HG03342 (cell line): ENCODE results near the gene JMJD8.

Source experiments
- ATAC-seq: cut with Tn5 transposase; IDR thresholded peaks from one replicate; pipeline ENCODE4 v1.9.1; 2021; ENCODE audit warnings: mild to moderate bottlenecking, moderate library complexity; ENCODE audit not compliant: unreplicated experiment

JMJD8 gene

DNA sequence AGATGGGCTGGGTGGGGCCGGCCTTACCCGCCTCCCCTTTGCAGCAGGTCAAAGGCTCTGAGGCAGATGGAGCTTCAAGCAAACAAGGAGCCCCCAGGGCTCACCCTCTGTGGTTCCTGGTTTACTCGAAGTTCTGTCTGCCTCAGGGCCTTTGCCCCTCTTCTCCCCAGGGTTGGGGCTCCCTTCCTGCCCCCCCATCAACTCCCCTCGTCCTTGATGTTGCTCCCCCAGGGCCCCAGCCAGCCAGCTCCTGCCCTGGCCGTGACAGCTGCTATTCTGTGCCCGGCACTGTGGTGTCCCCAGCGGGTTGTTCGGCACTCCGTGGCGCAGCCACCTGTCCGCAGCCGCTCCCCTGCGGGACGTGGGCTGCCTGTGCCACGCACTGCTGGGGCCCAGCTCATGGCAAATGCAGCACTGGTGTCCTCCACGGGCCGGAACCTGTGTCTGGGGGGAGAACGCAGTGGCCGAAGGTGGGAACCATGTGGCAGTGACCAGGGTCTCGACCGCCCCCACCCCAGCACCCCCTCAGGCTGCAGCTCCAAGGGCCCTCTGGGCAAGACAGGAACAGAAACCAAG lies 26.5 kb upstream of the JMJD8 start:
- ATAC-seq, result no peak

DNA sequence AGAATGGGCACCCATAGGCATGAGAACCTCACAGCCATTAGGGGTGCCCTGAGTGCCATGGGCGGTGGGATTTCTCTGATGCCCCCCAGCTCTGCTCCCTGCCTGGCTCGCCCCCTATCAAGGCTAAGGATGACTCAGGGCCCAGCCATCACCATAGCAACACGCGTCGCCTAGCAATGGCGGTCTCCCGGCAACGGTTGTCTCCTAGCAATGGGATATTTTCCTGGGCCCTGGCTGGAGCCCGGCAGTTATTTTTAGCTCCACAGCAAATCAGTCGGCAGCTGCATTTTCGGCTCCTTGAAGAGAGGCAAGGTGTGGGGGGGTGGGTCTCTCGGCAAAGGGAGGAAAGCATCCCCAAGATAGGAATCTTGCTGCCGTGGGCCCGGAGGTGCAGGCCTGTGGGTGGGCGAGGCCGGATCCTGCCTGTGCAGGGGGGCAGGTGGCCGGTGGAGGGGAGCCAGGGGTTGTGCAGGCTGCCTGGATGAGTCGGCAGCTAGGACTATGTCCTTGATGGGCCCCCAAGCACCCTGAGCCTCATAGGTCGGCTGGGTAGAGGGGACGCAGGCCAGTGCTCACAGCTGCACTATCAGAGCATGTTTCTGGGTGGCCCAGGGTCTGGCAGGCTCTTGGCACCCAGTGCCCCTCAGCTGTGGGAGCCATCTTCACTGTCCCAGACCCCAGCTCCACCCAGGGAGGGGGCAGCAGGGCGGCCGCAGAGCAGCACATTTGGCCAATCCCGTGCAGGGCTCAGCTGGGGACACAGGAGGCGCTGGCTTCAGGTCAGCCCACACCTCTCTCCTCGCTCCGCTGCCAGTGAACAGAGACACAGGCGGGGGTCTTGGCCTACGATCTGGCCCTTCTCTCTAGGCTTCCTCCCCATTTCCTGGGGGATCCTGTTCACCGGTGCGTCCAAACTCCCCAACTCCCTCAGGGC lies 25.7 kb upstream of the JMJD8 start:
- no peak for ATAC-seq

DNA sequence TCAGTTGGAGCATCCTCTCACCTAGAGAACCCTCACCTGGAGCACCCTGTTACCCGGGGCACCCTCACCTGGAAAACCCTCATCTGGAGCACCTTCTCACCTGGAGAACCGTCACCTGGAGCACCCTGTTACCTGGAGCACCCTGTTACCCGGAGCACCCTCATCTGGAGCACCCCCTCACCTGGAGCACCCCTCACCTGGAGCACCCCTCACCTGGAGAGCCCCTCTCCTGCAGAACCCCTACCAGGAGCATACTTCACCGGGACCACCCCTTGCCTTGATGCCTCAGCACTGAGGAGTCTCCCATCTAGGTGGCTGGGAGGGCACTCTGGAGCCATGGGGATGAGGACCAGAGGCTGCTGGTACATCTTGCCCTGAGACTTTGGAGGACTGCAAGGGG lies 24.8 kb upstream of the JMJD8 start:
- no peak for ATAC-seq

DNA sequence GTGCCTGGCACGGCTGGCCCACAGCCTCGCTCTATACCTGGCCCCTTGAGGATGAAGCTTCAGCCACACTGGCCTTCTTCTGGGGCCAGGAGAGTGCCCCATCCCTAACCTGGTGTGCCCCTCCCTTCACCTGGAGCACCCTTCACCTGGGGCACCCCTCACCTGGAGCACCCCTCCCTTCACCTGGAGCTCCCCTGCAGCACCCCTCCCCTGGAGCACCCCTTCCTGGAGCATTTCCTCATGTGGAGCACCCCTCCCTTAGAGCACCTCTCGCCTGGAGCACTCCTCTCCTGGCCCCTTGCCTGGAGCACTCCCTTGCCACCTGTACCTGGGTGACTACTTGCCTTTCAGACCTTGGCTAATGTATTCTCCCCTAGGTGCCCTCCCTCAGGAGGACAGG lies 23.9 kb upstream of the JMJD8 start:
- ATAC-seq, result no peak

DNA sequence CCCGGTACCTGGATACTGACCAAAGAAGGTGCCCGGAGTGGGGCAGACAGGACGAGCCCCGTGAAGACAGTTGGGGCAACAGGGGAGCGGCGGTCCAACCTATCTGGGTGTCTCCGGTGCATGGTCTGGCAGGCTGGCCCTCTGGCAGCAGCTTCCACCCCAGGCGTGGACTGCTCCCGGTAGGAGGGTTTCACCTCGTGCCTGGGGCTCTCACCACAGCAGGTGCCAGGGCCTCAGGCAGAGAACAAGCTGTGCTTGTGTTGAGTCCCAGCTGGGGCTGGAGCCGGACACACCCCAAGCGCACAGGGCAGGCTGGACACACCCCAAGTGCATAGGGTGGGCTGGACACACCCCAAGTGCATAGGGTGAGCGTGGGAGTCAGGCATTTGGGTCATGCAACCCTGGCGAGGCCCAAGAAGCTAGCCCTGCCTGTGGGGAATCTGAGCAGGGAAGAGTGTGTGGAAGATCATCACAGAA lies 23.0 kb upstream of the JMJD8 start:
- ATAC-seq, result no peak

DNA sequence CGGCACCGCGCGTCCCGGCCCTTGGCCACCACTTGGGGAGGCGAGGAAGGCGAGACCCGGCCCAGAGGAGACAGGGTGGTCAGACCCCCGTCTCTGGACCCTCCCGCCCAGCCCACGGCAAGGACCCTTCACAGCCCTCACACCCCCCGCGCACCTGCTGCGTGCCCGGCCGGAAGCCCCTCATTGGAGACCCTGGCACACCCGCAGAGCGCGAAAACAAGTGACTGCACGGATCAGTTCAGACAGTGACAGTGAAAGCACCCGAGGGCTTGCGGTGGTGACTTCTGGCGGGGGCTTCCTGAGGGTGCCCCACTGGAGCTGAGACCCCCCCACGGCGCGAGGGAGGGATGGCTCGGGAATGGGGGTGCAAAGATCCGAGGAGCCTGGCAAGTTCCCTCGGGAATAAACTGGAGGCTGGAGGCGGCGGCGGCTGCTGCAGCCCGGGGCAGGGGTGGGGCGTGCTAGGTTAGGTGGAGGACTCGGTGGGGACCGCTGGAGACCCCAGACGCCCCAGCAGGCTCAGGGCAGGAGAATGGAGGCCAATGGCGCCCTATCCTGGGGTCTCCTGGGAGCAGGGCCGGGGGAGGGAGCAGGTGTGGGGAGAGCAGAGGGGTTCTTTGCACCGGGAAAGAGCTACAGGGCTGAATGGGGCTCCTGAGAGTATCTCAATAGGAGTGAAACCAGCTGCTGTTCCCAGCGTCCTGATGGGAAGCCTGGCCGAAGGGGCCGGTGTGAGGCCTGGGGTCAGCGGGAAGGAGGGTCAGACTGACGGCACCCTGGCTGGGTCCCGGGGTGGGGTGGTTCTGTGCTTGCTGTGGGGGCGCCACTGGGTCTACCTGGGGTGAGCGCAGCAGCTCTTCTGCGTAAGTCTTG lies 22.3 kb upstream of the JMJD8 start:
- ATAC-seq, result no peak

DNA sequence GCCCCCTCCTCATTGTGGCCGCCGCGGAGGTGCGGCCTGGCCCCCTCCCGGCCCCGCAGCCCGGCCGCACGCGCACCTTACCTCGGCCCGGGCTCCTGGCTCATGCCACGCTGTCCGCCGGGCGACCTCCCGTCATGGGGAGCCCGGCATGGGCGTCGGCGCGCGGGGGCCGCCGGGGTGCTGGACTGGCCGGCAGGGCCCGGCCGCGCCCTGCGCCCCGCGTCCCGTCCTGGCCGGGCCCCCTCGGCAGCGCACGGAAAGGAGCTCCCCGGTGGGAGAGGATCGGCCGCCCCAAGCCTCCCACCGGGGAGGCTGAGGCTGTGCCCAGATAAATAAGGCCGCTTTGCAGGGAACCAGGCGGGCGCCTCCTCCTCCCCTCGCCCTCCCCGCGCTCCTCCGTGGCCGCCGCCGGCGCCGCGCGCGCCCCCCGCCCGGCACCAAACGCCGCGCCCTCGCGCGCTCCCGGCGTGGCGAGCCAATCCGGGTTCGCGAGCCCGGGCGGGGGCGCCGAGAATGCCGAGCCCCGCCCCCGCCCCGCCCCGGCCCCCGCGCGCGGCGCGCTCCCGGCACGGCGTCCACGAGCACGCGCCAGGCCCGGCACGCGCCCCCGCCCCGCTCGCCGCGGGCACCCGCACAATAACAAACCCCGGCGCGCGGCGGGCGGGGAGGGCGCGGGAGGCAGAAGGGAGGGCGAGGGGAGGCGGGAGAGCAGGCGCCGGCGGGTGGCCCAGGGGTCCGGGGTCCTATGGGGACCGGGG lies 21.5 kb upstream of the JMJD8 start, which contains the start of gene FBXL16:
FBXL16 (minus strand) TSS at position 371 of the 758 bp plus-strand sequence. CDS start 8,396 bp downstream, outside the sequence.
- ATAC-seq, result no peak

DNA sequence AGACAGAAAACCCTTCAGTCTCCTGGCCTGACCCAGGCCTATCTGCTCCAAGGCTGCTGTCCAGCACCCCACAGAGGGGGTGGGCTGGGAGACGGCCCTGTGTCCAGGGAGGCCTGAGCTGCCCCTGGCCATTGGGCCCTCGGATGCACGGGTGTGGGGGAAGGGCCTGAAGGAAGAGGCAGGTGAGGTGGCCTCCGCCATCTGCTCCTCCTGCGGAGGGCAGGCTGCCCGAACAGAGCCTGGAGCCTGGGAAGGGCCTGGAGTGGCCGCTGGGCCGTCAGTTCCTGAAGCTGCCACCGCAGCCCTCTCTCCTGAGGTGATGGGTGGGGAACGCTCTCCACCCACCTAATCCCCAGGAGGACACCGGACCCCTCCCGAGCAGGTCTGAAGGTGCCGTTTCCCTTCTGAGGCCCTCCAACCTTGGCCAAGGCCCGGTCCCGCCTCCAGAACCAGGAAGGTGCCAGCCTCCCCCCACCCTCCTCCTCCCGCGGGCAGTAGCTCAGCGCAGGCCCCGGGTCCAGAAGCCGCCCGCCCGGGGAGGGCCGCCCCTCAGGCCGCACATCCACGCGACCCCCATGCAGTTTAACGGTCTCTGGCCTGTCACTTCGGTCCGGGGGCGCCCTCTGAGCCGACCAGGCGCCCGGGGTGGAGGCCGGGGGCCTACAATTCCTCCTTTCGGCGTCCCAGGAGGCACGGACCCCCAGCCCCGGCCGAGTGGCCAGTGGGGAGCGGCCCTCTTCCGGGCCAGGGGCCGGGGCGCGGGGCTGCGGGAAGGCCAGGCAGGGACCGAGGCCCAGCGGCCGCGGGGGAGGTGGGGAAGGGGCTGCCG lies 20.6 kb upstream of the JMJD8 start:
- ATAC-seq, result no peak

DNA sequence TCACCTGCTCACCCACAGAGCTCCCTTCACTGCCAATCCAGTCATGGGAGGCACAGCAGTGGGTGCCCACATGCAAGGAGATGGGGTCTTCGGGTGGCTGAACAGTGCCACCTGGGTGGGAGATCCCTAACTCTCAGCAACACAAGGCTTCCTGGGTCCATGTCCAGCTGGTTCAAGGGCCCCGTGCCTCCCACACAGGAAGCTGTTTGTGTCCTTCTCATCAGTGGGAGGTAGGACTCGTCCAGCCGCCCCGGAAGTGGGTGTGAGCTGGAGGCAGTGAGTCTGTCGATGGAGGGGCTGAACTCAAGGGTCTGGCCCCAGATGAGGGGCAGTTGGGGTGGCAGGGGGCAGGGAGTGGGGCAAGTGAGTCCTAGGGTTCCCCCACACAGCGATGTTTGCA lies 19.9 kb upstream of the JMJD8 start:
- ATAC-seq, result no peak

DNA sequence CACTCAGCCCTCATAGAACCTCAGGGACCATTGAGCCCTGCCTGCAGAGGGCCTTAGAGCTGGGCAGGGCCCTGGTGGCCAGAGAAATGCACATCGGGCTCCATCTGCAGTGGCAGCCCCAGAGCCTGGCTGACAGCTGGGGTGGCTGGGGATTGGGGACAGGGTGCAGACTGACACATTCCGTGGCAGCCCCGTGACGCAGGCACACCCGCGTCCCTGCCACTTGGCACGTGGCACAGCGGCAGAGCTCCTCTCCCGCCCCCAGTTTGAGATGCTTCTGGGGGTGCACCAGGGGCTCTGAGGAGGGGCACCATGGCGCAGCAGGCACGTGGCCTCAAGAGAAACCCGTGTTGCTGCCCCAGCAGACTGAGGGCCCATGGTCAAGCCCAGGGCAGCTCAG lies 19.3 kb upstream of the JMJD8 start:
- no peak for ATAC-seq

DNA sequence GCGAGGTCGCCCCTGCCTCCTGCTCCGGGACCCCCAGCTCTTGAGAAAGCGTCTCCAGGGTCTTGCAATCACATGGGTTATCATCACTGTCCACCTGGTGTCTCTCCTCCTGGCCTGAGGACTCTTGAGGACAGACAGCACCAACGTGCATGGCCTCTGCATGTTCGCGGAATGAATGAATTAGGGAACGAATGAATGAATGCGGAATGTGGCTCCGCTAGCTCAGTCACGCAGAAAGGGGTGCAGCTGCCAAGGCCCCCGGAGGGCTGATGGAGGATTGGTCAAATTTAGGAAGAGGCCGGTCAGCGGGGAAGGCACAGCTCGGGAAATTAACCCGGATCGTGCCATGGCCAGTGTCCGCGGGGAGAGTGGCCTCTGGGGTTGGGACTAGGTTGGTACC lies 18.2 kb upstream of the JMJD8 start:
- ATAC-seq, result no peak

DNA sequence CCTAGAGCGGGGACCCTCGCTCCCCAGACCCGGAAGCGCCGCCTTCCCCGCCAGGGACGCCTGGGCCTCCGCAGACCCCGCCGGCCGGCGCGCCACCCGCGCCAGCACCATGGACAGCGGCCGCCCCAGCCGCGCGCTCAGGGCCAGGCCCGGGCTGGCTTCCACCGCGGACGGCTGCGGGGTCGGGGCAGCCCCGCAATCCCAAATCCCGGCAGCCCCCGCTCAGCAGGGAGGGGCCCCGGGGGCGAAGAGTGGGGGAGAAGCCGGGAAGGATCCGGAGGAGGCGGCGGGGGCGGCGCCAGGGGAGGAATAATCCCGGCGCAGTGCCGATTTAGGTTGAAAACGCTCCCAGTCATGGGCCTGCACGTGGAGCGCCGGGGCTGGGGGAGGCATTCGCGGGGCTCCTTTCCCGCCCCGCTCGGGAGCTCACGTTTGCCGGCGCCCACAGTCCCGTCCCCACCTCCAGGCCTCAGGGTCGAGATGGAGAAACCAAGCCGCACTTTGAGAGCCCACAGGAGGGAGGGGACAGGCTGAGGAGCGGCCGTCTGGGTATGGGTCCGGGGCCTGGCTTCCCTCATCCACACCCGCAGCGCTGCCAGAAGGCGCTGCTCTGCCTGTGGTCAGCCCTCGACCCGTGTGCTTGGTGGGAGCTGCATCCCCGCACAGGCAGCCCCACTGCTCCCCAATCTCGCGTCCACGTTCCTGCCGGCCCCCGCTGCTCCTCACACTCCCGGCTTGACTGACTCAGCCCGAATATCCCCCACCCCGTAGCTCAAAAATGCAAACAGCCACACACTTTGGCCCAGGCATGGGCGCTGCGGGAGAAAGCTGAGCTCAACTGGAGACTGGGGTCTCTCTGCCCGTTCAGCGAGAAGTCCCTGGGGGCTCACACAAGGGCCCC lies 16.8 kb upstream of the JMJD8 start:
- no peak for ATAC-seq

DNA sequence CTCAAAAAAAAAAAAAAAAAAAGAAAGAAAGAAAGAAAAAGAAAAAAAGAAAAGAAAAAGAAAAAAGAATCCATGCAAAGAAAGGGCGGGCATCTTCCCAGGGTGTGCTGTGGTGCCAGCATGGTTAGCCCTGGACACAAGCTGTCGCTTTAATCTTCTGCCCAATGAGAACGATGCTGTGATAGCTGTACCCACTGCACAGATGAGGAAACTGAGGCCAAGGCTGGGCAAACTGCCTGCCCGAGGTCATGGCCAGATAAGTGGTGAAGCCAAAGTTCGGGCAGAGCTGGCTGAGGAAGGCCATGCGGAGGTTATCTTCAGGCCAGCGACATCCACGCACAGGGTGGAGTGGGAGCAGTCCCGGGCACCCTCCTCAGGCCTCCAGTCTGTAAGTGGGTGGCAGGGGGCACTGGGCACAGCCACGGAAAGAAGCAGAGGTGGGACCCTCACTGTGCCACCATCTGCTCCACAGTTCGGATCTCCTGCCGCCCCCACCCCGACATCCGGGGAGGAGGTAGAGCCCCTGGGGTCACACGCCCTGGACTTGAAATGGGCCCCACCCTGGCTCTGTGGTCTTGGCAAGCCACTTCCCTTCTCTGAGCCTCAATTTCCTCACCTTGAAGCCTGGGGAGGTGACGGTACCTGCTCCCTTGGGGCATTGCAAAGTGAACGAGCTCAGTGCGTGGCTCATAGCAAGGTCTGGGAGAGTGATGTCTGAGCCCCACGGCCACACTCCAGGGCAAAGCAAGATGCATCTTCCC lies 15.0 kb upstream of the JMJD8 start:
- ATAC-seq, result no peak

DNA sequence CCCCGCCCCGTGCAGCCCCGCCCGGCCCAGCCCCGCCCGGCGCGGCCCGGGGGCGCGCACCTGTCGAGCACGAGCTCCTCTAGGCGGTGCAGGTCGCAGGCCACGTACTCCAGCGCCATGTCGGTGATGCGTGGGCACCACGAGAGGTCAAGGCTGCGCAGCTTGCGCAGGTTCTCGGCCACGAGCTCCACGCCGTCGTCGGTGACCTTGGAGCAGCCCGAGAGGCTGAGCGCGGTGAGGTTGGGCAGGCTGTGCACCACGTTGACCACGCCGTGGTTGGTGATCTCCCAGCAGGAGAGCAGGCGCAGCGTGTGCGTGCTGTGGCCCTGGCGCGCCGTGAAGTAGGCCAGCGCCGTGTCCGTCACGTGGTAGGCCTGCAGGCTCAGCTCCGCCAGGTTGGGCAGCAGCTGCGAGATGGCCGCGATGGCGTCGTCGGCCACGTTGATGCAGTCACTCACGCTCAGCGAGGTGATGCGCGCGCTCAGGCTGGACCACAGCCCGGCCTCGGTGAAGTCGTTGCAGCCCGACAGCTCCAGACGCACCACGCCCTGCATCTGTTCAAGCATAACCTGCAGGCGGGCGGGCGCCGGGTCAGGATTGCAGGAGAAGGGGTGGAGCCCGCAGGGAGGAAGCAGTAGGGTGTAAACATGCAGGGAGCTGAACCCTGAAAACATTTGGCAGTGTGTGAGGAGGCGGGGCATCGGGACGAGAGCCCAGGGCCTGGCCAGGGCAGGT lies 11.4 kb upstream of the JMJD8 start:
- no peak for ATAC-seq

DNA sequence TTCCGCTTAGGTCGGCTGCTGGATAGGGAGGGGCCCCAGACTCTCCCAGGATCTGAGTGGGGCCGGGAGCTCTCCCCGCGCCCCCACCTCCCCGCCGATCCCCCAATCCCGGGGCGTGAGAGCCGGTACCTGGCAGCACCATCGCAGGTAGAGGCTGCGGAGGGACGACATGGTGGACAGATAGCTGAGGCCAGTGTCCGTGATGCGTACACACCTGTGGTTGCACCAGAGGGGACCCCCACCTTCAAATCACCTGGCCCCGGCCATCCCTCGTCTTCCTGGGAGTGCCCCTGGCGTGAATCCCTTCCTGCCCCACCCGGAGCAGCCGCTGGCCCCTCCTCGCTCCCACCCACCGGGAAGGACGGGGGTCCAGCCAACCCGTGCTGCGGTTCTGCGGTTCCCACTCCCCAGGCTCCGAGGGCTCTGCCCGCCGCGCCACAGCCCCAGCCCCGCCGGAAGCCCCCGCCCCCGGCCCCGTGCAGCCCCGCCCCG lies 10.8 kb upstream of the JMJD8 start:
- ATAC-seq, result no peak

DNA sequence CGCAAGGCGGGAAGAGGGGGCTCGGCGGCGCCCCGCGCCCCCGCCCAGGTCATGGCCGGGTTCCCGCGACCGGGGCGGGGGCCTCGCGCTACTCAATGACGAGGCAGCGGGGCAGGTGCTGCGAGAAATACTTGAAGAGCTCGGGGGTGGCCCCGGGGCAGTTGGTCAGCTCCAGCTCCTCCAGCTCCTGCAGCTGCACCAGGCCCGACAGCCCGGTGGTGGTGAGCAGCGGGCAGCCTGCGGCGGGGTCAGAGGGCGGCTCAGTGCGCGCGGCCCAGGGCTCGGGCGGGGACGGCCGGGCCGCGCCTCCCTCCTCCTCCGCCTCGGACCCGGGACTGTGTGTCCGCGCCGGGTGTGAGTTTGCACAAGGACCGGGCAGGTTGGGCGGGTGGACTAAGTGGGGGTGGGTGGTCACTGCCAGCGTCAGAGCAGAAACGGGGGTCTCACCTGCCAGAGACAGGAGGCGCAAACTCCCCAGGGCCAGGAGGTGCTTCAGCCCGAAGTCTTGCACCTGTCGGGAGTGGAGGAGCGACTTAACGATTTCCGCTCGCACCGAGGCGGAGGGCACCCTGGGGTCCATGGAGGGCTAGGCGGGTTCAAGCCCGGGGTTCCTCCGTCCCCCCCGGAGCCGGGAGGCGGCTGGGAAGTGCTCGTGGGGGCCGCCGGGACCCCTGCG lies 10.2 kb upstream of the JMJD8 start:
- ATAC-seq, result no peak

DNA sequence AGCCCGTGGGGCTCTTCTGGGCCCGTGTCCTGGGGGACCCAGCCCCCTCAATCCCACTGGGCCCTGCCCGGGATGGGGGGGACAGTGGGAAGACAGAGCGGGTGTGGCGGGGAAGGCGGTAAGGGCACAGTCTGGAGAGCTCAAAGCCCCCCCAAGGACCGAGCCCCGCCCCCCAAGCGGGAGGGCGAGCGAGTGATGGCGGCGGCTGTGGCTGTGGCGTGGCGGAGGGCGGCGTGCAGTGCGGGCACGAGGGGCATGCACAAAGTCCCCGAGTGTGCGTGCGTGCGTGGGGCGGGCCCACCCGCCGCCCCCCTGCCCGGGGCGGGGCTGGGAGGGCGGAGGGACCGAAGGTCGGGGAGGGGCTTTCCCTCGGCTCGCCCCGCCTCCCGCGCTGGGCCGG lies 9.6 kb upstream of the JMJD8 start:
- ATAC-seq, result no peak
